HG03520 (cell line): Measurements from ENCODE around the gene ZC3H4.
"Not testable (repeated sequence)": the region's sequence is repeated elsewhere in the genome, so short reads cannot be mapped to it uniquely, and the experiment has no call there.

Source experiments
- ATAC-seq: cut with Tn5 transposase; IDR thresholded peaks from one replicate; pipeline ENCODE4 v1.9.1; 2021; ENCODE audit warnings: mild to moderate bottlenecking, moderate library complexity; ENCODE audit not compliant: unreplicated experiment

Gene ZC3H4

DNA sequence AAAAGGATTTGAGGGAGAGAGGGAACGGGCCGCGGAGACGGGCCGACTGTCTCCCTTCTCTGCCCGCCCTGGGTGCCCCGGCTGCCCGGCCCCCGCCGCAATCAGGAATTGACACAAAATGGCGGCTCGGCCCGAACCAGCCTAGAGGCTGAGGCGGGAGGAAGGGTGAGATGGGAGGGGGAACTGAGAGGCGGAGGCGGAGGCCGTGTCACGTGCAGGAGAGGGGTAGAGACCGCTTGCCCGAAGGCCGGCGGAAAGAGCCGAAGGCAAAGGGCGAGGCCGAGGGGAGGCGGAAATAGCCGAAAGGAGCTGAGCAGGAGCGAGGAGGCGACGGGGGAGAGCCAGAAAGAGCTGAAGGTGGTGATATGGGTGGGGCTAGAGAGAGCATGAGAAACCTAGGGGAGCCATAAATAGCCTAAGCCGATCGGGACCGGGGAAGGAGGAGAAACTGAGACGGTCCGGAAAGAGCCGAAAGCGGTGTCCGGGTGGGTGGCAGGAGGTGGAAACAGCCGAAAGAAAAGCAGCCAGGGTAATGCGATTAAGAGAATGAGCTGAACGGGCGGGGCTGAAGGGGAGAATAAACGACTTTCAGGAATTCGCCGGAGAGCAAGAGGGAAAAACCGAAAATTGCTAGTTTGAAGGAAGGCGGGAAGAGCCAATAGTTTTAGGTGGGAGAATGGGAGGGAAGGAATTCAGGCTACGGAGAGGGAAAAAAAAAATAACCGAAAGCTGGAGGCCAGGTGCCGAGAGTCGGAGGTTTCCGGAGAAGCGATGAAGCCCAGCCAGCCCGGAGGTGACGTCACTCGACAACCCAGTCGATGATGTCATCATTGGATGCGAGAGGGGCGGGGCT is at the start of gene ZC3H4:
Gene ZC3H4 (minus strand): TSS at position 780 of the 853 bp plus-strand sequence. CDS start 1,192 bp downstream, outside the sequence.
- ATAC-seq: peak; percentile 69

DNA sequence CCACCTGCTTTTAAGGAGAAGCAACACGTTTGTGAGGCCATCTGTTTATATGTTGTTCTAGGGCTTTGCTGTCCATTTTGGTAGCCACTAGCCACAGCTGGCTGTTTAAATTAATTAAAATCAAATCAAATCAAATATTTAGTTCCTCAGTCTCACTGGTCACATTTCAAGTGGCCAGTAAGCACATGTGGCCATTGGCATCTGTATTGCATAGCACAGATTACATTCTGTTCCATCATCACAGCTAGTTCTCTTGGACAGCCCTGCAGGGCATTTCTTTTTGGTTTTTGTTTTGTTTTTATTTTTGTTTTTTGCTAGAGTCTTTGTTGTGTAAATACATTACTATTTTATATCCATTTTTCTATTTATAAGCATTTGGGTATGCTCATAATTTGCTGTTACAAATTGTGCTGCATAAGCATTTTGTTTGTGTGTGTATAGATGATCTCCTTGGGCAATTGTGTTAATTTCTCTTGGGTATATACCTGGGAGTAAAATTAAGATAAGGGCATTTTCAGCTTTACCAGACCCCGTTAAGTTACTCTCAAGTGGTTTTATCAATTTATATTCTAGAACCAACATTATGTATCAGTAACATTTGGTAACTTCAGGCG is 48.4 kb upstream of the ZC3H4 start:
- ATAC-seq: no peak

DNA sequence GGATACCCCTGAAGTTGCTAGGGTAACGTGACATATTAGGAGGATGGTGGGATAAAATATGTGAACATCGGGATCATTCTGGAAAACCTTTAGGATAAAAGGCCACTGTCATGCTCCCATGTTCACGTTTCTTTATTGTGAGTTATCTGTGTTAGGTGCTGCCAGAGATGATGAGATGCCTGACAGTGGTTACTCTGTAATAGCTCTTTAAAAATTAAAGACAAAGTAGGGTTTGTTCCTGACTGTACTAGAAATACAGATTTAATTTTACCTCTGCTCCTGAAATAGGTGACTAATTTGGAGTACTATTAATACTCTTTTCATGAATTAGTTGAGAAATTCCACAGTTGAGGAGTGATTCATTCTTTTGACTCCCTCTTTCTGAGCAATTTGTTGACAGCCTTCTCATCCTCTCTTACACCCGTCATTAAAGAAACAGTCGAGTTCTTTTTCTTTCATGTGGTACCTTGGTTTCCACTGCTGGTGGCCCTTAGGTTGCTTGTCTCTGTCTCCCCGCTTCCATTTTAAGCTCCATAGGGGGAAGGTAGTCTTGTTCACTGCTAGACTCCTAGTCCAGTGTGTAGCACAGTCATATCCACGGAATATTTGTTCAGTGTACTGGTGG is 45.4 kb upstream of the ZC3H4 start:
- ATAC-seq: no peak

DNA sequence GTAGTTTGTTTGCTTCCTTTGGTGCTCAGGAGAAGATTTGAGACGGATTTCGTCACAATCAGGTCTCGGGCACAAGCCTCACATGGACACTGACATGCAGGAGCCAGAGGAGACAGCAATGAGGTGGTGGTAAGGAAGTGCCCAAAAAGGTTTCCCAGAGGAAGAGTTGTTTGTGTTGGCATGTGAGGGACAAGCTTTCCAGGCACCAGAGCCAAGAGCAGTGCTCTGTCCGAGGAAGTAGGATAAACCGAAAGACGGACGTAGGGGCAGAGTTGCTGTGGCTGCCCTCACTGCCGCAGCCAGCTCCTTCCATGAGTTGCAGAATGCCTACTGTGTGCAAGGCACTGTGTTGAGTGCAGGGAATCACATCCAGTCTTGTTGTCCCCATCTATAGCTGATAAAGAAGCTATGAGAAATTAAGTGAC is 44.8 kb upstream of the ZC3H4 start:
- ATAC-seq: no peak

DNA sequence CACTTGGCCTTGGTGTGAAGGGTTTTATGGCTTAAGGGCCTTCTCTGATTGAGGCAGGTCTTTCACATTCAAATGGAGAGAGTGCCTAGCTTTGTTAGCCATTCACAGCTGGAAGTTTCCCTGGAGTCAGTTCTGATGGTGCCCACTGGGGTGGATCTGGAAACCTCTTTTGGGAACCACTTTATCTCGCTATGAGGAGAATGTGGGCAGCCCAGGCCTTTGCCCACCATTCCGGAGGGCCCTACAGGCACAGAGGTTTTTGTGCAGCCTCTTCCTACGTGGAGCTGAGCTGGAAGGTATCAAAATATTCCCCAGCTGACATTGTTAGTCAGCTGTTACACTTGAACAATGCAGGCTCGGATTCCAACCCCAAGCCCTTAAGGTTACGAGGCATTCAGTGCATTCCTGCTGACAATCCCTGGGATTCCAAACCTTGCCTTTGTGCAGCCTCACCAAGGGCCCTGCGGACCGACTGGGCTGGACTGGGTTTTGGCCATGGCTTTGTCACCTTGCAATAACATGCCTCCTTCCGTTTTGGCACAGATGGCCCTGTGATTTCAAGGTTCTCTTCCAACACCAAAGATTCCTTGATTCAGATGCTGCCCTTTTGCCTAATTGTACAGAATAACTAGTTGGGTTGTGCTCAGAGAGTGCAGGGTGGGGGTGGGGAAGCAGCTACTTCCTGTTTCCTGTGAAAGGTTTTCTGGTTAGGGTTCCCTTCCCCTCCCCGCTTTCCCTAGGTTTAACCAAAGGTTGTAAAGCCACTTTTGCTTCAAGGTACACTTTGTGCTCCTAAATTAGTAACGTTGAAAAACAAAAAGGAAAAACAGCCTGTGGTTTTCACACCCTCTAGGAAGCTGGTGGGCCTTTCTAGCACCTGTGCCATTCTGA is 44.1 kb upstream of the ZC3H4 start:
- no peak for ATAC-seq

DNA sequence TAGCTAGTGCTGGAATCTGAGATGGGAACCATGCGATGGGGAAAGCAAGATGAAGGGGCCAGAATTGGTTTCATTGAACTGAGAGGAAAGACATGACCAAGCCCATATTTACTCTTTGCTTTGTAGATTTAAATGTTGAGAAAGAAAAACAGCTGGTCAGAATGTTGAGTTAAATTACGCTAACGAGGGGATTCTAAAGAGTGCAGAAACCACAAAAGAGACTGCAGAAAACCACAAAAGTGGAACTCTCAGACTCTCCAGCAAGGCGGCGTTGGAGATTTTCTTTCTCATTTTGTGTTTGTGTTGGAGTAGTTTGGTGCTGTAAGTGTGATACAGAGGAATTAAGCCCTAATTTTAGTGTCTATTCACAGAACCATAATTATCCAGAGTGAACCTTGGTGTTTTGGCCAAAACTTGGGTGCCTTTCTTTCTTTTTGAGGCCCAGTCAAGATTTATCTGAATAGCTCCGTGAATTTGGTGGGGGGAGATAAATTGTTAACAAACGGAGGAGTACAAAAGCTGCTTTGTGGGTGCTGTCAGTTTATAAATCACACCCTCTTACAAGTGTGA is 43.4 kb upstream of the ZC3H4 start:
- no peak for ATAC-seq

DNA sequence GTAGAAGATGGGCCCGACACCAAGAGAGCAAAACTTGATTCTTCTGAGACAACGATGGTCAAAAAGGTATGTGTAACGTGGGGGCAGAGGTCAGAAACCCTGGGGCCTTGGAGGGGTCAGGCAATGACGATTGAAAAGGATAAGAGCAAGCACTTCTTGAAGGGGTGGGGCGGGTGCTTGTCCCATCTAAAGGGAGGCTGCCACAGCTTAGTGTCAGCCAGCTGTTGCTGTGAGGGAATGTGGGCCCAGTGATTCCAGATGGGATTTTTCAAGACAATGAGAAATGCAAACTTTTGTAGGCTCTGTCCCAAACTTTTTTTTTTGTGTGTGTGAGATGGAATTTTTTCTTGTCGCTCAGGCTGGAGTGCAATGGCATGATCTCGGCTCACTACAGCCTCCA is 41.6 kb upstream of the ZC3H4 start:
- ATAC-seq: no peak

DNA sequence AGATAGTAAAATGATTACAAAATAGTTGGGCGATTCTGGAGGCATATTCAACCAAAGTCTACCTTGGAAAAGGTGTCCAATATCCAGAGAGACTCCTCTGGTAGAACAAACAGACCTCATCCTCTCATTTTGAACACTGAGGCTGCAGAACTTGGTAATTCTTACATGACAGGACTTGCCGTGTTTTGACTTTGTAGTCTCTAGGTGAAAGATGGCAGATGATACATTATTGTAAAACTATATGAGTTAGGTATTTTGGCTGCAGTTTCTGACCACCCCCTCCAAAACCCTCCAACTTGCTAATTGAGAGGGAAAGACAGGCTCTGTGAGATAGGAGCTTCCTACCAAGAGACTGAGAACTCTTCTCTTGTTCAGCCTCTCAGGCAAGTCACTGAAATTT is 39.7 kb upstream of the ZC3H4 start:
- ATAC-seq: no peak

DNA sequence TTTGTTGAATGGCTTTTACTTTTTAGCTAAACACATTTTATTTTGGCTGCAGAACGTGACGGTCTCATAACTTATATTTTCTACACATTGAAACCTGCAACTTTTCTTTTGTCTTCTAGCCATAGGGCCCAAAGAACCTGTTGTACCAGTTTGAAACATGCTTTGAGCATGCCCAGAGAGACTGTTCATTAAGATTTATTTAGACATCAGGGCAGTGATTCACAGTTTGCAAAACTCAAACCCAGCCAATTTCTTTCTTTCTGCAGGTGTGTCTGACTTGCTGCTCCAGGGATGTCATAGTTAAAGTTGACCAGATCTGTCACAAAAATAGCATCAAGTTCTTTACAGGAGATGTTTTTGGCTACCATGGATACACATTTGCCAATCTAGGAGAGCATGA is 39.1 kb upstream of the ZC3H4 start:
- ATAC-seq: no peak

DNA sequence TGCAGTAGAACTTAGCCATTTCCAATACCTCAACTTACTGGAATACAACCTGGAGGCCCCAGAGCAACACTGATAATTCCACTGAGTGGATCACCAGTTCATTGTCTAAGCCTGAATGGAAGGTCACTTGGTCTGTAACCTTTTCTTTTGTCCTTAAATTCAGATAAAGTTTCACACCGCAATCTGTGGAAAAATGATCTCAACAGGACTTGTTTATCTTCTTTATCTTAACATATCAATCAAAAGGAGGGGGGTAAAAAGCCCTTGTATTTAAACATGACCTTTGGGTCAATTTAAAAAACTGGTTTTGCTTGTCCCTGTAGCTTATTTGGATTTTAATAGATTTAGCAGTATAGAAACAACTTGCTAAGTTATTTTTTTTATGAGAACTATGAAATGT is 38.6 kb upstream of the ZC3H4 start:
- no peak for ATAC-seq

DNA sequence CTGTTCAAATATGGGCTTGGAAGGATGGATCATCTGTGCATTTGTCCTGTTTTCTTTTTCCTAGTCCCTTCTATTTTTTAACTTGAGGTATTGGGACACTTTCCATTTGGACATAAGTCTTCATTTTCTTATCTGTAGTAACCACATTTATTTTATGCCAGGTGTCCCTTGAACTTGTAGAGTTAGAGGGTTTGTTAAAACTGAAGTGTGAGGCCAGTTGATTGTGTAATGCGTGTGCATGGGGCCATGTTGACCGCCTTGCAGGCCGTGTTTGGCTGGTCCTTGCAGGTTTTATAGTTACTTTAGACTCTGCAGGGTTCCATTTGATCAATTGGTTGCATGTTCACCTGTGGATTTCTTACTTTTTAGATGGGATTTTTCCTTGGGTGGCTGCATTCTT is 38.1 kb upstream of the ZC3H4 start:
- ATAC-seq: no peak

DNA sequence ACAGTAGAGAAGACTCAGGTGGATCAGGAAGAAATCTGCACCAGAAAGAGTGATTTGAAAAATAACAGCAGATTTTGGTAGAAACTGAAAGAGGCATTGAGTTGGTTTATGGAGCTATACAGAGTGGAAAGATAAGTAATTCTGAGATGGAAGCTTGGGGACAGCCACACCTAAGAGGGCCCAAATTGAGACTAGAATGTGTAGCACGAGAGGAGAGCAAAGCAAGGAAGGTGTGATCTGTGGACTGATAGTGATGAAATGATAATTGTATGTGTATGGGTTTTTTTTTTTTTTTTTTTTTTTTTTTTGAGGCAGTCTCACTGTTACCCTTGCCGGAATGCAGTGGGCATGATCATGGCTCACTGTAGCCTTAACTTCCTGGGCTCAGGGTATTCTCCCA is 33.3 kb upstream of the ZC3H4 start:
- ATAC-seq: no peak

DNA sequence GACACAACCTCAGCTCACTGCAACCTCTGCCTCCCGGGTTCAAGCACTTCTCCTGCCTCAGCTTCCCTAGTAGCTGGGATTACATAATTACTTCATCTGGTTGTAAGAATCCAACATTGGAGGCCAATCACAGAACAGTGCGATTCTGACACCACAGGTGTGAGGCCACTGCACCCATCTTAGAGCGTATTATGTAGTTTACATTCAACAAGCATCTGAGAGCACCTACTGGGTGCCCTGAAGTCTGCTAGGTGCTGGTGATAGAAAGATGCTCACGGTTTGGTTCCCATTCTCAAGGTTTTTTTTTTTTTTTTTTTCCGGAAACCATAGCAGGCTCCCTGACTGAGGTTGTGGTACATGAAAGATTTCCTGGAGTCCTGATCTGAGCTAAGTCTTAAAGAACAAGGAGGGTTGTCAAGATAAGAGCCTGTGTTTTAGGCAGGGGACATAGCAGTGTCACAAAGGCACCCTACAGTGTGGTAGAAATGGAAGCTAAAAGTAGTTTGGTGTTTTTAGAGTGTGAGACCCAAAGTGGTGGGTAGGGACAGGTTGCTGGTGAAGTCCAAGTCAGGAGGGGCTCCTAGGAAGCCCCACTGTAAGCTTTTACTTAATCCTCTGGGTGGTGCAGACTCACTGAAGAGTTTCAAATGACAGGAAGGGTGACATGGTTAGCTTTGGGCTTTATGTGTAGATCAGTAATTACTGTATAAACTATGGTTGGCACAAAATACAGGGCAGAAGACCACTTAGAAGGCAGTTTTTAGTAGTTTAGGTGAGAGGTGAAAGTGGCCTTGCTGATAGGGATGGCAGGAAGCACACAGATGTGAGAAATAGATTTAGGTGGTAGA is 32.3 kb upstream of the ZC3H4 start:
- ATAC-seq: no peak

DNA sequence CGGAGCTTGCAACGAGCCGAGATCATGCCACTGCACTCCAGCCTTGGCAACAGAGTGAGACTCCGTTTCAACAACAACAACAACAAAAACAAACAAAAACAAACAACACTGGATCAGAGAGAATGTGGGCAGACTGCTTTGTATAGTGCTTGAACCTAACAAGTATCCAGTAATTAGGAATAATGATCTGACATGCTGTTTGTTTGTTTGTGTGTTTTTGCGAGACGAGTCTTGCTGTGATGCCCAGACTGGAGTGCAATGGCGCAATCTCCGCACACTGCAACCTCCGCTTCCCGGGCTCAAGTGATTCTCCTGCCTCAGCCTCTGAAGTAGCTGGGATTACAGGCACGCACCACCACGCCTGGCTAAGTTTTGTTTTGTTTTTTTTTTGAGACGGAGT is 31.1 kb upstream of the ZC3H4 start:
- no peak for ATAC-seq

DNA sequence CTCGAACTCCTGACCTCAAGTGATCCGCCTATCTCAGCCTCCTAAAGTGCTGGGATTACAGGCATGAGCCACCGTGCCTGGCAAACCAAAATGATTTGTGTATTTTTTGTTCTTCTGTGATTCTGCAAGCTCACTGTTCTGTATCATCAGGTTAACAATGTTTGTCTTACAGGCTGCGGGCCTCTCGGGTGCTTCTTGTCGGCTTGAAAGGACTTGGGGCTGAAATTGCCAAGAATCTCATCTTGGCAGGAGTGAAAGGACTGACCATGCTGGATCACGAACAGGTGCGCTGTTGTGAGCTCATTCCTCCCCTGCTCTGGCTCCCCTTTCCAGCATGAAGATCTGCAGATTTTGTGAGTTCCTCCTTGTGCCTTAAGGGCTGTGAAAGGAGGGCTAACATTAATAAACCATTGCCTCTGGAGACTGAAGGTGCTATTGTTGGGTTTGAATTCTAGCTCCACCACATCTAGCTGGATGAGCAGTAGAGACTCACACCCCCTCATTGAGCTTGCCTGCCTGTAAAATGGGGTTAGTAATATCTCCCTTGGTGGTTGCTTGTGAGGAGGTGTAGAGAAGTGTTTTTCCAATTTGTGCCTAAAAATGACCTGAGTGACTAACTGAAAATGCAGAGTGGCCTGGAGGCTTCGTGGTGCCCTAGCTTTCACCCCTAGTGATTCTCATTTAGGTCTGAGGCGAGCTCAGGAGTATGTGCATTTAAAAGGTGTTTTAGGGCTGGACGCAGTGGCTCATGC is 29.9 kb upstream of the ZC3H4 start:
- no peak for ATAC-seq

DNA sequence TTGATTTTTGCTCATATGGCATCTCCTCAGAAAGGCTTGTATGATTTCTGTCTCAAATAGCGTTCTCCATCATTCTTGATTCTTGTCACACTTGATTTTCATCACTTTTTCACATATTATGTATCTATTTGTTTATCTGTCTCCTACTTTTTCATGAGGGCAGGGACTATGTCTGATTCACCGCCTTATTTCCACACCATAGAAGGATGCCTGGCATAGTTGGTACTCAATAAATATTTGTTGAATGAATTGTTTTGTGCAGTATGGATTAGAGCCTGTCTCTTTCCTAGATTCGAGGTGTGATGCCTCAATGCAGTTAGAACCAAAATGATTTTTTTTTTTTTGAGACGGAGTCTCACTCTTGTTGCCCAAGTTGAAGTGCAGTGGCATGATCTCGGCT is 29.2 kb upstream of the ZC3H4 start:
- no peak for ATAC-seq

DNA sequence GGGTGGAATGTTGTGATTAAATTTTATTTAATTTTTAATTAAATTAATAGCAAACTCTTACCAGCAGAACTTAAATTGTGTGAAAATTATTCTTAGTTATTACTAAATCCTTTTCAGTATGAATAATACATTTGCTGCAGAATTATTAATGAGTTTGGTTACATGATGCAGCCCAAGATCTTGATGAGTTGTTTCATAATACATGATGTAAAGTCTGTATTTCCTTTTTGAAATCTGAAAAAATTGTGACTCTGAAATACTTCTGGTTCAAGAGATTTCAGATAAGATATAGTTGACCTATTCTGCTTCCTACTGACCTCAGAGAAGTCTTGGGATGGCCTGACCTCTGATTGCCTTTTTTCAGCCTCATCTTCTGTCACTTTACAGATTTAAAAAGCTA is 28.1 kb upstream of the ZC3H4 start:
- ATAC-seq: no peak

DNA sequence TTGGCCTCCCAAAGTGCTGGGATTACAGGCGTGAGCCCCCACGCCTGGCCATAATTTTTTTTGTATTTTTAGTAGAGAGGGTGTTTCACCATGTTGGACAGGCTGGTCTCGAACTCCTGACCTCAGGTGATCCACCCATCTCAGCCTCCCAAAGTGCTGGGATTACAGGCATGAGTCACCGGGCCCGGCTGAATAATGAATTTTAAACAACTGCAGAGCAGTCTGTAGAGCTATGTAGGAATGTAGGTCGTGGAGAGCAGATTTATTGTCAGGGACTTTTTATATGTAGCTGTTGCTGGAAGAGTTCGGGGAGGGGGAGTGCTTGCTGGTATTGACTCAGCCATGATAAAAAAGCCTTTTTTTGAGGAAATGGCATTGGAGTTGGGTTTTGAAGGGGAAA is 27.7 kb upstream of the ZC3H4 start:
- ATAC-seq: not testable (repeated sequence)

DNA sequence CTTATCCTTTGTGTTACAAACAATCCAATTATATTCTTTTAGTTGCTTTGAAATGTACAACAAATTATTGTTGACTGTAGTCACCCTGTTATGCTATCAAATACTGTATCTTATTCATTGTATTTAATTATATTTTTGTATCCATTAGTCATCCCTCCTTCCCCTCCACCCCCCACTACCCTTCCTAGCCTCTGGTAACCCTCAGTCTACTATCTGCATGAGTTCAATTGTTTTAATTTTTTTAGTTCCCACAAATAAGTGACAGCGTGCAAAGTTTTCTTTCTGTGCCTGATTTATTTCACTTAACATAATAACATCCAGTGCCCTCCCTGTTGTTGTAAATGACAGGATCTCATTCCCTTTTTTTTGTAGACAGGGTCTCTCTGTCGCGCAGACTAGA is 21.6 kb upstream of the ZC3H4 start:
- ATAC-seq: no peak
